ENCODE data around the gene ATP1A1. TPM values are rescaled to one million over a fixed set of nuclear protein-coding genes. Genes with fewer than 3 reads are reported as not detected.

ATP1A1 gene
- total RNA-seq, 4 donors from 2014 or later, result 88.5 to 222 (median 156) TPM

DNA sequence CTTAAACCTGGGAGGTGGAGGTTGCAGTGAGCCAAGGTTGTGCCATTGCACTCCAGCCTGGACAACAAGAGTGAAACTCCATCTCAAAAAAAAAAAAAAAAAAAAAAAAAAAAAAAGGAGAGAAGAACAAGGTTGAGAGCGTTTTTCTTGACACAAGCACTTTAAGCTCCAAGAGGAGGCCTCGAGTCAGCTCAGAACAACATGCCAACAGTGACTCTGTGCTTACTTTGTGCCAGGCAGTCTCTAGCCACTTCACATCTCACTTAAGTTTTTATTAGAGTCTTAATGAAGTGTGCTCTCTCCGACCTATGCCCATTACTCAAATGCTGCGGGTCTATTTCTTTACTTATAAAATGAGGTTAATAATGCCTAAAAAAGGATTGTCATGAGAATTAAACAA, 13.0 kb downstream of the ATP1A1 start:
- TF ChIP-seq, protein P1, sequence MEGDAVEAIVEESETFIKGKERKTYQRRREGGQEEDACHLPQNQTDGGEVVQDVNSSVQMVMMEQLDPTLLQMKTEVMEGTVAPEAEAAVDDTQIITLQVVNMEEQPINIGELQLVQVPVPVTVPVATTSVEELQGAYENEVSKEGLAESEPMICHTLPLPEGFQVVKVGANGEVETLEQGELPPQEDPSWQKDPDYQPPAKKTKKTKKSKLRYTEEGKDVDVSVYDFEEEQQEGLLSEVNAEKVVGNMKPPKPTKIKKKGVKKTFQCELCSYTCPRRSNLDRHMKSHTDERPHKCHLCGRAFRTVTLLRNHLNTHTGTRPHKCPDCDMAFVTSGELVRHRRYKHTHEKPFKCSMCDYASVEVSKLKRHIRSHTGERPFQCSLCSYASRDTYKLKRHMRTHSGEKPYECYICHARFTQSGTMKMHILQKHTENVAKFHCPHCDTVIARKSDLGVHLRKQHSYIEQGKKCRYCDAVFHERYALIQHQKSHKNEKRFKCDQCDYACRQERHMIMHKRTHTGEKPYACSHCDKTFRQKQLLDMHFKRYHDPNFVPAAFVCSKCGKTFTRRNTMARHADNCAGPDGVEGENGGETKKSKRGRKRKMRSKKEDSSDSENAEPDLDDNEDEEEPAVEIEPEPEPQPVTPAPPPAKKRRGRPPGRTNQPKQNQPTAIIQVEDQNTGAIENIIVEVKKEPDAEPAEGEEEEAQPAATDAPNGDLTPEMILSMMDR (IDR thresholded peaks at IDR 0.05; ENCODE audit: low read depth), result no peak

DNA sequence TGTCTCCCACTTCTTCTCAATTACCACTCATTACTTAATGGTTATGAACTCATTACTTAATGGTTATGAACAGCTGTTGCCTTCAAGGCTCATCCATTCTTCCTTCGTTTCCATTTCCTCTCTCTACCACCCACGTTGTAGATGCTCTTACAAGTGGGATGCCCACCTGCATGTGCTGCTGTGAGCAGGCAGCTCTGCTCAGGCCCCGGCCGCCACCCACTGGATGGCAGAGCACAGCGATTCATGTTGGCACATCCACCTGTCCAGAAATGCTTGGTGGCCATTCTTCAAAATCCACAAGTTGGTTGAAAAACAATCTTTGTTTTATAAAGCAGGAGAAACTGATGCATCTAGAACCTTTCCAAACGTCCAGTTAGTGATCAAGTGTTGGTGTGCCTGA, 14.5 kb downstream of the ATP1A1 start:
- TF ChIP-seq, protein P1 (IDR thresholded peaks at IDR 0.05; ENCODE audit: low read depth), result no peak

DNA sequence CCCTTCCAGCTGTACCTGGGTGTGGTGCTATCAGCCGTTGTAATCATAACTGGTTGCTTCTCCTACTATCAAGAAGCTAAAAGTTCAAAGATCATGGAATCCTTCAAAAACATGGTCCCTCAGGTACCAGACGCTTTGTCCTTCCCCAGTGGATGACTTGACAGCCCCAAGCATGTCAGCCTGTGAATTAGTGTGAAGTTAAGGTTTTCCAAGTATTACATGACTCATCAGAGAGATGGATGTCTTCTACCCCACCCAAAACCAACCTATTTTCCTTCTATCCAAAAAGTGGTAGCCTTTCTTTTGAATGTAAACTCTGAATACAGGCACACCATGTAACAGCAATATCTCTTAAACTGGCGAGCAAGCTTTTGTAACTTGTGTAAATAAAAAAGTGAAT, 15.1 kb downstream of the ATP1A1 start:
- TF ChIP-seq, protein P1 (IDR thresholded peaks at IDR 0.05; ENCODE audit: low read depth), result no peak

DNA sequence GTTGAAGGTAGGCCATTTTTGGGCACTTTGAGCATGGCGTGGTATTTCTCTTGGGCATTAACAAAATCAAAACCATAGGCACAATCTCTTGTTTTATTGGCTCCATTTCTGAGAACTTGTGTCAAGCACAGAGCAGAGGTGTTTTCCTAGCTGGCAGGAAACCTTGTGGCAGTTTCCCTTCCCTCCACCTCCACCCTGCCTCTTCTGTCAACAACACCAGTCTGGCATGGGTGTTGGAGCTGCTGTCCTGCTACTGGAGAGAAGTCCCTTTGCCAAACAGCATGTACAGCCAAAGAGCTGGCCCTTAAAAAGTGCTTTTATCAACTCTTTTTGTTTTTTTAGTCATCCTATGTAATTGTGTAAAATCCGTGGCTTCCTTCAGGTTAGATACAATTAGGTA, 16.0 kb downstream of the ATP1A1 start:
- TF ChIP-seq, protein P1 (IDR thresholded peaks at IDR 0.05; ENCODE audit: low read depth), result no peak

DNA sequence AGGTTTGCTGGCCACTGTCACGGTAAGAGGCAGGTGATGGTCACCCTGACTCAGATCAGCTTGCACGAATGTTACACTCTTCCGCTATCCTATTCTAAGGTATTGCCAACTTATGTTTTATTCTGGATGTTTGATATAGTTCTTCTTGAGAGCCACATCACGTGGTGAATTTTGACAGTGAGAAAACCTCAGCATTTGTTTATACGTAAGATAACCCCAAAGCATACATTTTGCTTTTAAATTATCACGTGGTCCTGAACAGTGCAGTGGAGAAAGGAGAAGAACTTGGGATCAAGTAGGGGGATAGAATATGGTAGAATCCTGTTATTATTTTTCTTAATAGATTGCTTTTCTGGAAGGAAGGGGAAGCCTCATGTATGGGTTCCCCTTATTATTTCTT, 16.6 kb downstream of the ATP1A1 start:
- TF ChIP-seq, protein P1 (IDR thresholded peaks at IDR 0.05; ENCODE audit: low read depth), result no peak

DNA sequence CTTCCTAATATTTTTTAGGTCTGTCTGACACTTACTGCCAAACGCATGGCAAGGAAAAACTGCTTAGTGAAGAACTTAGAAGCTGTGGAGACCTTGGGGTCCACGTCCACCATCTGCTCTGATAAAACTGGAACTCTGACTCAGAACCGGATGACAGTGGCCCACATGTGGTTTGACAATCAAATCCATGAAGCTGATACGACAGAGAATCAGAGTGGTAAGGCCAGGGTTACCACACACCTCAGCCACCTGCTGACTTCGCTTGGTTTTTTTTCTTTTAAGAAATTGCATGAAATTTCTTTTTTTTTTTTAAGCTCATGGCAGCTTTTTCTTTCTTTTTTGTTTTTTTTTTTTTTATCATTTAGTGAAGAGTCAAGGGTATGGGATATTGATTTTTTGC, 17.2 kb downstream of the ATP1A1 start:
- TF ChIP-seq, protein P1 (IDR thresholded peaks at IDR 0.05; ENCODE audit: low read depth), result no peak

DNA sequence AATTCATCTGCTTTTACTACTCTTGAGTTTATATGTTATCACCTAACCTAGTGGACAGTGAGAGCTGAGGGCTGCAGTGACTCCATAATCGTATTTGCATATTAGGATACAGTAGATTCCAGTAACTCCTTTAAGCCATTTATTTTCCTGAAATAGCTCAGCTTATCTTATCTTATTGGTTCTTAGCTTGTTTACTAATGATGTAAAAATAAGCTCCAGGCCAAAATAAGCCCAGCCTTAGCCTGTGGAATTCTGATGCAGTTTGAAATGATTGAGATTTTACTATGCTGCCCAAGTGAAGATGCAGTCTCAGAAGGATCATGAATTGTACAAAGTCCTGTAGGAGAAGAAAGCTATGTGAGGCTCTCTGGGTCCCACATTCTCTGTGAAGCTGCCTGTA, 18.1 kb downstream of the ATP1A1 start:
- TF ChIP-seq, protein P1 (IDR thresholded peaks at IDR 0.05; ENCODE audit: low read depth), result no peak

Data from subcutaneous adipose tissue (tissue), 4 donors.